ENCODE data around the gene ATP9A. TPM values are rescaled to one million over a fixed set of nuclear protein-coding genes. Genes with fewer than 3 reads are reported as not detected.
"Not testable (repeated sequence)": the region's sequence is repeated elsewhere in the genome, so short reads cannot be mapped to it uniquely, and the experiment has no call there.

Gene ATP9A
- total RNA-seq, 2 experiments from 2014 or later = 0.11 to 0.19 TPM

- Mint-ChIP-seq H3K36me3 (ENCODE audit: low read depth) (no peaks in the 10 kb centered on the region), H3K4me1 (ENCODE audit: low read depth) (no peaks in the 10 kb centered on the region), H3K4me3 (no peak overlapping the region), H3K27me3 (no peaks in the 10 kb centered on the region), H3K27ac (no peak overlapping the region), H3K9me3 (no peaks in the 10 kb centered on the region)
- TF ChIP-seq CTCF (IDR thresholded peaks at IDR 0.05) = no peak
- H3K9me3 ChIP-seq (ENCODE audit: control insufficient read depth in 1 of 2, insufficient read depth in 1 of 2, low read length in 2 of 2) = no peaks in the 10 kb centered on the region
- no peaks in the 10 kb centered on the region for H3K27me3 ChIP-seq (ENCODE audit: control insufficient read depth in 1 of 2, insufficient read depth in 2 of 2, low read length in 2 of 2)
- no peaks in the 10 kb centered on the region for H3K36me3 ChIP-seq (ENCODE audit: insufficient read depth, low read length)
- no peak for ATAC-seq (ENCODE audit: poor library complexity)
- H3K27ac ChIP-seq (ENCODE audit: low read depth in 1 of 2, low read length in 2 of 2) = no peak overlapping the region
- DNase-seq = no peak
- no peak overlapping the region for H3K4me3 ChIP-seq (ENCODE audit: low read length)
- ChIA-PET POLR2A (no interaction called here), CTCF (no interaction called here)
- intact Hi-C loops (cut with DNase I, micrococcal nuclease) = no loop called here
- no peaks in the 10 kb centered on the region for H3K4me1 ChIP-seq (ENCODE audit: insufficient read depth, low read length)
Measured at GRCh38 chr20:51725584-51726176, 42.5 kb downstream of the ATP9A start.

GRCh38 chr20:51723026-51723425, 45.2 kb downstream of the ATP9A start:
- H3K4me1 ChIP-seq (ENCODE audit: insufficient read depth, low read length); H3K4me3 ChIP-seq (ENCODE audit: low read length); H3K9me3 ChIP-seq (ENCODE audit: control insufficient read depth in 1 of 2, insufficient read depth in 1 of 2, low read length in 2 of 2); H3K27ac ChIP-seq (ENCODE audit: low read depth in 1 of 2, low read length in 2 of 2); ATAC-seq (ENCODE audit: poor library complexity); H3K4me1 Mint-ChIP-seq (ENCODE audit: low read depth); H3K36me3 ChIP-seq (ENCODE audit: insufficient read depth, low read length); H3K9me3 Mint-ChIP-seq; POLR2A ChIA-PET; H3K27ac Mint-ChIP-seq; intact Hi-C loops (cut with DNase I, micrococcal nuclease); H3K27me3 ChIP-seq (ENCODE audit: control insufficient read depth in 1 of 2, insufficient read depth in 2 of 2, low read length in 2 of 2); CTCF ChIA-PET; H3K27me3 Mint-ChIP-seq; H3K36me3 Mint-ChIP-seq (ENCODE audit: low read depth); DNase-seq; H3K4me3 Mint-ChIP-seq: not testable (repeated sequence)

- H3K4me3 ChIP-seq (ENCODE audit: low read length); intact Hi-C loops (cut with DNase I, micrococcal nuclease); POLR2A ChIA-PET; H3K4me3 Mint-ChIP-seq; H3K4me1 ChIP-seq (ENCODE audit: insufficient read depth, low read length); H3K4me1 Mint-ChIP-seq (ENCODE audit: low read depth); ATAC-seq (ENCODE audit: poor library complexity); H3K9me3 Mint-ChIP-seq; H3K9me3 ChIP-seq (ENCODE audit: control insufficient read depth in 1 of 2, insufficient read depth in 1 of 2, low read length in 2 of 2); H3K27me3 ChIP-seq (ENCODE audit: control insufficient read depth in 1 of 2, insufficient read depth in 2 of 2, low read length in 2 of 2); H3K36me3 Mint-ChIP-seq (ENCODE audit: low read depth); DNase-seq; H3K27me3 Mint-ChIP-seq; H3K27ac Mint-ChIP-seq; CTCF ChIA-PET; H3K27ac ChIP-seq (ENCODE audit: low read depth in 1 of 2, low read length in 2 of 2); H3K36me3 ChIP-seq (ENCODE audit: insufficient read depth, low read length): not testable (repeated sequence)
Measured at GRCh38 chr20:51722246-51722645, 45.9 kb downstream of the ATP9A start.

- ATAC-seq (ENCODE audit: poor library complexity) = no peak
- no peak overlapping the region for H3K4me3 Mint-ChIP-seq
- H3K27me3 Mint-ChIP-seq = no peaks in the 10 kb centered on the region
- Histone ChIP-seq H3K27ac (ENCODE audit: low read depth in 1 of 2, low read length in 2 of 2) (no peak overlapping the region), H3K9me3 (ENCODE audit: control insufficient read depth in 1 of 2, insufficient read depth in 1 of 2, low read length in 2 of 2) (no peaks in the 10 kb centered on the region), H3K4me1 (ENCODE audit: insufficient read depth, low read length) (no peaks in the 10 kb centered on the region), H3K27me3 (ENCODE audit: control insufficient read depth in 1 of 2, insufficient read depth in 2 of 2, low read length in 2 of 2) (no peaks in the 10 kb centered on the region), H3K36me3 (ENCODE audit: insufficient read depth, low read length) (no peaks in the 10 kb centered on the region), H3K4me3 (ENCODE audit: low read length) (no peak overlapping the region)
- ChIA-PET POLR2A (no interaction called here), CTCF (no interaction called here)
- H3K4me1 Mint-ChIP-seq (ENCODE audit: low read depth) = no peaks in the 10 kb centered on the region
- intact Hi-C loops (cut with DNase I, micrococcal nuclease) = no loop called here
- DNase-seq = no peak
- H3K36me3 Mint-ChIP-seq (ENCODE audit: low read depth) = no peaks in the 10 kb centered on the region
- H3K27ac Mint-ChIP-seq = no peak overlapping the region
- no peak for TF ChIP-seq CTCF (IDR thresholded peaks at IDR 0.05)
- no peaks in the 10 kb centered on the region for H3K9me3 Mint-ChIP-seq
Measured at GRCh38 chr20:51720854-51721253, 47.3 kb downstream of the ATP9A start.

Data from CD4-positive, alpha-beta T cell (primary cell).